ENCODE results near the gene PPFIBP2. TPM values are rescaled to one million over a fixed set of nuclear protein-coding genes. Genes with fewer than 3 reads are reported as not detected.

Gene PPFIBP2
- total RNA-seq, 1 experiment from 2014 or later, result 5.7 TPM

- ChIA-PET POLR2A (ENCODE audit: low non-redundant PET) (interaction anchor here (0.6 kb wide), 1 partner anchor 66 kb away, joined by 3 read pairs; no protein-coding TSS in a partner anchor), CTCF (no interaction called here)
- H3K36me3 ChIP-seq (ENCODE audit: insufficient read depth, low read length, poor library complexity, severe bottlenecking), result no peaks in the 10 kb centered on the region
- no peaks in the 10 kb centered on the region for H3K27me3 ChIP-seq (replicated peaks; ENCODE audit: insufficient read depth, low read depth, low read length, poor library complexity)
- TF ChIP-seq EZH2 (IDR thresholded peaks at IDR 0.05; ENCODE audit: borderline replicate concordance, low read depth, low read length, poor library complexity, severe bottlenecking), result no peak
- no peak for TF ChIP-seq CTCF (conservative IDR thresholded peaks at IDR 0.05; ENCODE audit: low read depth, low read length)
- H3K27ac ChIP-seq (ENCODE audit: low read depth, low read length, poor library complexity, severe bottlenecking), result no peak overlapping the region
- H3K4me1 ChIP-seq (ENCODE audit: insufficient read depth, low read length, poor library complexity, severe bottlenecking), result peaks cover 17% of the 10 kb centered on the region
- intact Hi-C loops (cut with micrococcal nuclease; ENCODE audit: unreplicated experiment), result no loop called here
- no peaks in the 10 kb centered on the region for H3K9me3 ChIP-seq (ENCODE audit: low read depth, low read length, poor library complexity, severe bottlenecking)
- no TSS peak for BruUV-seq (replicated peaks)
- no peak overlapping the region for H3K4me3 ChIP-seq (ENCODE audit: low read depth, low read length, poor library complexity, severe bottlenecking)
- no peak for DNase-seq (ENCODE audit: low spot score)
These were observed 78.2 kb downstream of the PPFIBP2 start for GRCh38 chr11:7591987-7592386.

GRCh38 chr11:7592711-7593110 lies 78.9 kb downstream of the PPFIBP2 start:
- no peak overlapping the region for H3K4me3 ChIP-seq (ENCODE audit: low read depth, low read length, poor library complexity, severe bottlenecking)
- intact Hi-C loops (cut with micrococcal nuclease; ENCODE audit: unreplicated experiment), result no loop called here
- H3K36me3 ChIP-seq (ENCODE audit: insufficient read depth, low read length, poor library complexity, severe bottlenecking), result no peaks in the 10 kb centered on the region
- H3K9me3 ChIP-seq (ENCODE audit: low read depth, low read length, poor library complexity, severe bottlenecking), result no peaks in the 10 kb centered on the region
- ChIA-PET POLR2A (ENCODE audit: low non-redundant PET) (no interaction called here), CTCF (no interaction called here)
- no peaks in the 10 kb centered on the region for H3K27me3 ChIP-seq (replicated peaks; ENCODE audit: insufficient read depth, low read depth, low read length, poor library complexity)
- TF ChIP-seq EZH2 (IDR thresholded peaks at IDR 0.05; ENCODE audit: borderline replicate concordance, low read depth, low read length, poor library complexity, severe bottlenecking) (no peak), CTCF (conservative IDR thresholded peaks at IDR 0.05; ENCODE audit: low read depth, low read length) (no peak)
- BruUV-seq (replicated peaks), result no TSS peak
- H3K4me1 ChIP-seq (ENCODE audit: insufficient read depth, low read length, poor library complexity, severe bottlenecking), result peaks cover 17% of the 10 kb centered on the region
- DNase-seq (ENCODE audit: low spot score), result no peak
- no peak overlapping the region for H3K27ac ChIP-seq (ENCODE audit: low read depth, low read length, poor library complexity, severe bottlenecking)

GRCh38 chr11:7593481-7593880 lies 79.7 kb downstream of the PPFIBP2 start:
- no peaks in the 10 kb centered on the region for H3K9me3 ChIP-seq (ENCODE audit: low read depth, low read length, poor library complexity, severe bottlenecking)
- peaks cover 17% of the 10 kb centered on the region for H3K4me1 ChIP-seq (ENCODE audit: insufficient read depth, low read length, poor library complexity, severe bottlenecking)
- ChIA-PET CTCF (no interaction called here), POLR2A (ENCODE audit: low non-redundant PET) (no interaction called here)
- H3K4me3 ChIP-seq (ENCODE audit: low read depth, low read length, poor library complexity, severe bottlenecking), result no peak overlapping the region
- TF ChIP-seq CTCF (conservative IDR thresholded peaks at IDR 0.05; ENCODE audit: low read depth, low read length) (no peak), EZH2 (IDR thresholded peaks at IDR 0.05; ENCODE audit: borderline replicate concordance, low read depth, low read length, poor library complexity, severe bottlenecking) (no peak)
- DNase-seq (ENCODE audit: low spot score), result no peak
- intact Hi-C loops (cut with micrococcal nuclease; ENCODE audit: unreplicated experiment), result no loop called here
- H3K27me3 ChIP-seq (replicated peaks; ENCODE audit: insufficient read depth, low read depth, low read length, poor library complexity), result no peaks in the 10 kb centered on the region
- no peaks in the 10 kb centered on the region for H3K36me3 ChIP-seq (ENCODE audit: insufficient read depth, low read length, poor library complexity, severe bottlenecking)
- H3K27ac ChIP-seq (ENCODE audit: low read depth, low read length, poor library complexity, severe bottlenecking), result no peak overlapping the region
- no TSS peak for BruUV-seq (replicated peaks)
